Measurements from ENCODE around the gene PYDC2.
"Not testable (repeated sequence)": the region's sequence is repeated elsewhere in the genome, so short reads cannot be mapped to it uniquely, and the experiment has no call there.

The PYDC2 gene

GRCh38 chr3:191455257-191455952, 5.6 kb upstream of the PYDC2 start:
- DNase-seq: no peak

GRCh38 chr3:191460360-191460759, 603 bp upstream of the PYDC2 start:
- intact Hi-C loops (cut with DNase I): no loop called here
- no peak for DNase-seq

More at GRCh38 chr3:191455257-191455952, 5.6 kb upstream of the PYDC2 start:
- intact Hi-C loops (cut with DNase I): no loop called here

- no peak for DNase-seq
- intact Hi-C loops (cut with DNase I): no loop called here
Observed at GRCh38 chr3:191470080-191470479, 9.1 kb downstream of the PYDC2 start.

GRCh38 chr3:191470545-191470944, 9.6 kb downstream of the PYDC2 start:
- intact Hi-C loops (cut with DNase I): no loop called here
- DNase-seq: no peak

- intact Hi-C loops (cut with DNase I): no loop called here
- no peak for DNase-seq
Observed at GRCh38 chr3:191473661-191474198, 12.8 kb downstream of the PYDC2 start.

- no peak for DNase-seq
- intact Hi-C loops (cut with DNase I): no loop called here
Observed at GRCh38 chr3:191476066-191476772, 15.3 kb downstream of the PYDC2 start.

- intact Hi-C loops (cut with DNase I): not testable (repeated sequence)
Observed at GRCh38 chr3:191483994-191484393, 23.0 kb downstream of the PYDC2 start.

GRCh38 chr3:191484461-191484860, 23.5 kb downstream of the PYDC2 start:
- intact Hi-C loops (cut with DNase I): no loop called here
- no peak for DNase-seq

More at GRCh38 chr3:191483994-191484393, 23.0 kb downstream of the PYDC2 start:
- not testable (repeated sequence) for DNase-seq

- DNase-seq: no peak
- intact Hi-C loops (cut with DNase I): loop anchor here (2.0 kb wide), 1 partner anchor 134 kb away; no protein-coding TSS in a partner anchor
Observed at GRCh38 chr3:191492601-191493000, 31.6 kb downstream of the PYDC2 start.

- no peak for DNase-seq
- intact Hi-C loops (cut with DNase I): loop anchor here (2.0 kb wide), 1 partner anchor 133 kb away; no protein-coding TSS in a partner anchor
Observed at GRCh38 chr3:191493336-191493735, 32.4 kb downstream of the PYDC2 start.

- peak; percentile 59 to 96 (median 74) for DNase-seq
- intact Hi-C loops (cut with DNase I): no loop called here
Observed at GRCh38 chr3:191499307-191500080, 38.5 kb downstream of the PYDC2 start.

- intact Hi-C loops (cut with DNase I): no loop called here
- DNase-seq: no peak
Observed at GRCh38 chr3:191500892-191501291, 39.9 kb downstream of the PYDC2 start.

- no peak for DNase-seq
- intact Hi-C loops (cut with DNase I): no loop called here
Observed at GRCh38 chr3:191502583-191502982, 41.6 kb downstream of the PYDC2 start.

GRCh38 chr3:191509078-191509477, 48.1 kb downstream of the PYDC2 start:
- no peak for DNase-seq
- intact Hi-C loops (cut with DNase I): no loop called here

Measured in posterior cingulate gyrus (tissue), 11 donors.